Activated naive CD8-positive, alpha-beta T cell treated with anti-CD3 and anti-CD28 coated beads for 36 hours (primary cell): ENCODE measurements around the gene TRIB2. TPM values are rescaled to one million over a fixed set of nuclear protein-coding genes. Genes with fewer than 3 reads are reported as not detected.

Experiments
- DNase-seq: peaks from one replicate; pipeline ENCODE4 v3.0.0; 2021
- H3K27ac Mint-ChIP-seq: one replicate; pipeline ENCODE4 v1.8.0; 2022; ENCODE audit warnings: mild to moderate bottlenecking, moderate library complexity, mixed read lengths
- H3K27me3 Mint-ChIP-seq: one replicate; pipeline ENCODE4 v1.8.0; 2022; ENCODE audit warnings: mild to moderate bottlenecking, mixed read lengths
- H3K36me3 Mint-ChIP-seq: one replicate; pipeline ENCODE4 v1.8.0; 2021; ENCODE audit warnings: mild to moderate bottlenecking, mixed read lengths
- H3K4me1 Mint-ChIP-seq: one replicate; pipeline ENCODE4 v1.8.0; 2021; ENCODE audit warnings: mixed read lengths
- H3K4me3 Mint-ChIP-seq: one replicate; pipeline ENCODE4 v1.8.0; 2022; ENCODE audit warnings: mild to moderate bottlenecking, moderate library complexity, mixed read lengths
- H3K9me3 Mint-ChIP-seq: one replicate; pipeline ENCODE4 v1.8.0; 2022; ENCODE audit warnings: mixed read lengths
- total RNA-seq, 2 experiments: library from RNA; stranded (reverse); gene quantifications; one replicate each; pipeline ENCODE4 v1.2.3, GENCODE V29; 2021

Gene TRIB2
- total RNA-seq, 2 experiments from 2014 or later: 5.0 to 5.1 TPM

DNA sequence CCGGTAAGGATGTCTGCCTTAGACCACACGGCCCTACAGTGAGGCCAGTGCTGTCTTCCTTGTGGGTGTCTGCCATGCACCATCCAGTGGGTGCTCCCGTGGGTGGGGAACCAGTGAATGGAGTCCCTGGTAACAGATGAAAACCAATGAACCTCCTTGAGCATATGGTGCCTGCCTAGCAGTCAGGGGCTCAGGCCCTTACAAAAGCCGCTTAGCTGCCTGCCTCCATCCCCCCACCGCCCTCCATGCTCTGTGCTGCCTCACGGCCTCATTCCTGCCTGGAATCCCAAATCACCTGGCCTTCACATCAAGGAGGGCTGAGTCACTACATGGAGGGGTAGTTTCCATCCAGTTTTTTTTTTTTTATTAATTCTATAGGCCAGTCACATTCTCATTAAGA, 30.8 kb upstream of the TRIB2 start:
- no peaks in the 10 kb centered on the region for H3K4me1 Mint-ChIP-seq
- no peaks in the 10 kb centered on the region for H3K36me3 Mint-ChIP-seq
- no peaks in the 10 kb centered on the region for H3K27me3 Mint-ChIP-seq
- H3K27ac Mint-ChIP-seq: no peak overlapping the region
- no peak overlapping the region for H3K4me3 Mint-ChIP-seq
- peaks cover 3% of the 10 kb centered on the region for H3K9me3 Mint-ChIP-seq
- DNase-seq: no peak

DNA sequence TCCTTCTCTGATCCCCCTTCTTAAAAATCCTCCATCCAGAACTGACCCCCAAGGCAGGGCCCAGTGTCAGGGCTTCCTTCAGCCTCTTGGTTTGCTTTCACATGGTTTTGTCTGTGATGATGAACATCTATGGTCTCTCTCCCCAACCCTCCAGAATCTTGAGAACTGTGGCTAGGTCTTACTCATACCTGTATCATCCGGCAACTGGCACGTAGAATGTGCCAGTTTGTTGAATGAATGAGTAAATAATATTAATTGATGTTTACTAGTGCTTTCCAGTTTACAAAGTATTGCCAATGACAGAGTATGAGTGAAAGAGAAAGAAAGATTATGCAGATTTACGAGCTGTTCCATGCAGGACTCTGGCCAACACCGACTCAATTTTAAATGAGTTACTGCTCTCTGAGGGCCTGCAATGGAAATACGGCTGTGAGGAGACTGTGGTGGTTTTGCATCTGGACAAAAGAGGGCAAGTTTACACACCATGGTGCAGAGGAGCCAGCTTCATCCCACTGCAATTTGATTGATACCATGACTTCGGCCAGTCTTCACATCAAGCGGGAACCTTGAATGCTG, 29.9 kb upstream of the TRIB2 start:
- no peaks in the 10 kb centered on the region for H3K27me3 Mint-ChIP-seq
- H3K36me3 Mint-ChIP-seq: no peaks in the 10 kb centered on the region
- no peak overlapping the region for H3K27ac Mint-ChIP-seq
- no peak overlapping the region for H3K4me3 Mint-ChIP-seq
- H3K4me1 Mint-ChIP-seq: no peaks in the 10 kb centered on the region
- H3K9me3 Mint-ChIP-seq: peaks cover 2% of the 10 kb centered on the region
- no peak for DNase-seq

DNA sequence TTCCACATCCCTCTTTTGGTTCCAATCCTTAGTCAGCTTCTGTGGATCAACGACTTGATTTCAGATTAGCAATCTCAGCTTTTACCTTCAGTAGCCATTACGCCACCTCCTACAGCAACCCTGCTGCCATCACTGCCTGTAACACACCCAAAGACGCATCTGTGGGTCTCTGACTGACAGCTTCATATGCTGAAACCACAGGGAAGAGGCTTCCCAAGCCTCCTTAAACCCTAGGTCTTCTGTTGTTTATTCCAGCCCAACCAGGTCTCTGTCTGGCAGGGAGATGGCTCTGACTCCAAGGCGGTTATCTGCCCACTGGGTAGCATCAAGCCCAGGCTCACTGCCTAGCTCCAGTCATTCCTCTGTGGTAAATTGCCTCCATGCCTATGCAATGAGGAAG, 28.6 kb upstream of the TRIB2 start:
- Mint-ChIP-seq H3K4me3 (no peak overlapping the region), H3K27me3 (no peaks in the 10 kb centered on the region), H3K27ac (no peak overlapping the region), H3K4me1 (peaks cover 2% of the 10 kb centered on the region), H3K9me3 (peaks cover 8% of the 10 kb centered on the region), H3K36me3 (peaks cover 4% of the 10 kb centered on the region)
- DNase-seq: no peak

DNA sequence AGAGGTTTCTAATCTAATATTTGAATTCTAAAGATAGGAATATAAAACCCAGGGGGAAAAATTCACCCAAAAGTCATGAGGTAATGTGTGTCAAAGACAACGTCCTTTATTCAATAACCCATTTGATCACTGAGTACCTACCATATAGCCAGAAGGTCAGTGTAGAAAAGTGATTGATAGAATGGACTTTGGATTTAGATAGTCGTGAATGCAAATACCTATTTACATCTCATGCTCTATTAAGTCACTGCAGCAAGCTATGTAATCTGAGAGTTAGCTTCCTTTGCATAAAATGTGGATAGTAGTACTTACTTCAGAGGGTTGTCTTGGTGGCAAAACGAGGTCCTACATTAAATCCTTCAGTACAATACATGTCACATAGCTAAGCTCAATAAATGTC, 27.8 kb upstream of the TRIB2 start:
- Mint-ChIP-seq H3K4me1 (peaks cover 2% of the 10 kb centered on the region), H3K9me3 (peaks cover 8% of the 10 kb centered on the region), H3K4me3 (no peak overlapping the region), H3K27ac (no peak overlapping the region), H3K27me3 (no peaks in the 10 kb centered on the region), H3K36me3 (peaks cover 4% of the 10 kb centered on the region)
- no peak for DNase-seq

DNA sequence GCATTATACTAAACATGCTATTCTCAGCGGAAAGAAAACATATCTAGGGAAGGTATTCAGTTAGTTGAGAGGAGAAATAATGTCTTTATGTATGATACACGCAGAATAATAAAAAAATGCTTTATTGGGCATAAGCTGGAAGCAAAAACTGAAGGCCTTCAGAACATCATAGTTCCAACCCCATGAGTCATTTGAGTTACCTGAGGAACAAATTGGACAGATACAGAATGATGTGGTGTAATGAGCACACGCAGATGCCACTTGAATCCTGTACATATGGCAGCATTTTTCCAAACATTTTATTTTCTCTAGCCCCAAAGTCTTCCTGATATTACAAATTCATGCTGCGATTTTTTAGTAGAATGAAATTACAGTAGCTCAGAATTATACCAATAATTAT, 23.2 kb upstream of the TRIB2 start:
- Mint-ChIP-seq H3K27ac (no peak overlapping the region), H3K9me3 (peaks cover 8% of the 10 kb centered on the region), H3K4me1 (peaks cover 8% of the 10 kb centered on the region), H3K36me3 (peaks cover 4% of the 10 kb centered on the region), H3K27me3 (no peaks in the 10 kb centered on the region), H3K4me3 (no peak overlapping the region)
- DNase-seq: no peak

DNA sequence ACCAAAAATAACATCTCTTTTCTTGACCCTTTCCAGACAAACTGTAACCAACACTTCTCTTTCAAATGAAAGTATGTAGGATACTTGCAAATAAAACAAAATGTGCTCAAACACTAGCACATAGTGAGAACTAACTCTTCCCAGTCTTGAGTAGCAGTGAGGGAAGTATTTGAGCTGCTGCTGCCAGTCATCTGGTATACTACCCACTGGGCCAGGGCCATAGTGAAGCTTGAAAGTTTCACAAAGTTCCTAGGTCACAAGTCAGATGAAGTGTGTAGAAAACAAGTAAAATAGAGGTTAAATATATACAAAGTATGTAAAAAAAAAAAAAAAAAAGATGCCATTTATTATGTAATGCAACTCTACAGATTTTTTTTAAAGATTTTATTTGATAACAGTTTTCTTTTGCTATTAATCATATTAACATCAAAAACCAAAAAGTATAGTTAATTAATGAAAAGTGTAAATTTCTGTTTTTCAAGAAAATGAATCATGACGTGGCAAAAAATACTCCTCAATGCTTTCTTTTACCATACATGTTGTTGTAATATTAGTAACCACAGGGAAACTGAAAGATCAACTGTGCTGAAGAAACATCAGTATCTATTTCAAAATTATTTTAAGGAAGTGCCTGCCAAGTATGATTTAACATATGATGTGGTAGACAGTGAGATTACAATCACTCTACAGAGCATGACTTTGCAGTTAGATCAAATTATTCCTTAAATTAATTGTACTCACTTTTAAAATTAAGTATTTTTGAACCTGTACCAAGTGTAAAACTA, 21.6 kb upstream of the TRIB2 start:
- H3K36me3 Mint-ChIP-seq: peaks cover 4% of the 10 kb centered on the region
- DNase-seq: no peak
- peaks cover 8% of the 10 kb centered on the region for H3K4me1 Mint-ChIP-seq
- H3K4me3 Mint-ChIP-seq: no peak overlapping the region
- H3K27me3 Mint-ChIP-seq: peaks cover 11% of the 10 kb centered on the region
- H3K9me3 Mint-ChIP-seq: peaks cover 6% of the 10 kb centered on the region
- no peak overlapping the region for H3K27ac Mint-ChIP-seq

DNA sequence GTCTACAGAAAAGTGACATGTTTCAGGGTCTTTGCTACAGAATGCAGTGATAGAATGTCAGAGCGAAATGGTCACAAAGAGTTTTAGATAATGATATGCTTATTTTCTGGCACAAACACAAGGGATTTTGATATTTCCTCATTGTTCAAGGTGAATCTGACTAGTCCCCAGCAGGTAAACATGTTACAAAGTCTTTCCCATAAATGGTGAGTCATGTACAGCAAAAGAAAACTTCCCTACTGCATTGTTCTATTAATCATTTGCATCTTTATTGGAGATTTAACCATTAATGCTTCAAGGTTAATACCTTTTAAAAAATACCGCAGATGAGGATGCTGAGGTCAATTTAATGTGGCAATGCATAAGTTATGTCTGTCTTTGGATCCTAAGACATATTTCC, 19.1 kb upstream of the TRIB2 start:
- H3K27me3 Mint-ChIP-seq: peaks cover 13% of the 10 kb centered on the region
- H3K36me3 Mint-ChIP-seq: no peaks in the 10 kb centered on the region
- H3K4me1 Mint-ChIP-seq: peaks cover 20% of the 10 kb centered on the region
- H3K27ac Mint-ChIP-seq: no peak overlapping the region
- no peak overlapping the region for H3K4me3 Mint-ChIP-seq
- DNase-seq: no peak
- H3K9me3 Mint-ChIP-seq: no peaks in the 10 kb centered on the region

DNA sequence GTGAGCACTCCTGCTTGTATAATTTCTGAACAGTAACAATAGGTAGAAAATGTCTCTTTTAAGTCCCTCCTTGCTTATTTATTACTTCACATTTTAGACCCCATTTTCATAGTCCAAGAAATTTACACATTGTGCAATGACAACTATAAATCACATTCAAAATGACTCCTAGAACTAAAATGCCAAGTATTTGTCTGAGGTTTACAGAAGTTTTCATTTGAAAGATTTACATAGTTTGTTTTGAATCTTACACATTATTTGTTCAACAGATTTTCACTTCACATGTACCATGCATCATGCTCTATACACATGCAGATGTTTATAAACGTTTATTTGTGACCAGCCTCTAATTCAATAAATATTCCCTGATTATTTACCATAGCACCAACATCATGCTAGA, 15.7 kb upstream of the TRIB2 start:
- peaks cover 34% of the 10 kb centered on the region for H3K4me1 Mint-ChIP-seq
- peaks cover 9% of the 10 kb centered on the region for H3K9me3 Mint-ChIP-seq
- H3K27me3 Mint-ChIP-seq: peaks cover 13% of the 10 kb centered on the region
- DNase-seq: no peak
- no peak overlapping the region for H3K4me3 Mint-ChIP-seq
- H3K36me3 Mint-ChIP-seq: peaks cover 4% of the 10 kb centered on the region
- no peak overlapping the region for H3K27ac Mint-ChIP-seq

DNA sequence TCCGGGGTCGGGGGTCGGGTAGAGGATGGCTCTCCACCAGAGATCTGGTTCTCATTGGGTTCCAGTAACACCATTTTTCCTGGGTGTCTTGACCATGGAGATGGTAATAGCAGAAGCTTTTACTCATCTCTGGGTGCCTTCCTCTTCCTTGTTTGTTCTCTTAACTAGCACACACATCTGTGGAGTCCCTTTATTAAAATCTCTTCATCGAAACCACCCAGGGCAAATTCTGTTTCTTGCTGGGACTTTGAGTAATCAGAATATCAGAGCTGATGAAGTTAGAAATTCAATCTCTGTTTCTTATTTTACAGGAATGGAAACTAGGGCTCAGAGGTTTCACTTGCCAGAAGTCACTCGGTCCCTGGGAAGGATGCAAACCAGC, 15.0 kb upstream of the TRIB2 start:
- Mint-ChIP-seq H3K4me3 (no peak overlapping the region), H3K27ac (no peak overlapping the region), H3K36me3 (peaks cover 4% of the 10 kb centered on the region), H3K4me1 (peaks cover 34% of the 10 kb centered on the region), H3K27me3 (peaks cover 13% of the 10 kb centered on the region), H3K9me3 (peaks cover 9% of the 10 kb centered on the region)
- DNase-seq: no peak

DNA sequence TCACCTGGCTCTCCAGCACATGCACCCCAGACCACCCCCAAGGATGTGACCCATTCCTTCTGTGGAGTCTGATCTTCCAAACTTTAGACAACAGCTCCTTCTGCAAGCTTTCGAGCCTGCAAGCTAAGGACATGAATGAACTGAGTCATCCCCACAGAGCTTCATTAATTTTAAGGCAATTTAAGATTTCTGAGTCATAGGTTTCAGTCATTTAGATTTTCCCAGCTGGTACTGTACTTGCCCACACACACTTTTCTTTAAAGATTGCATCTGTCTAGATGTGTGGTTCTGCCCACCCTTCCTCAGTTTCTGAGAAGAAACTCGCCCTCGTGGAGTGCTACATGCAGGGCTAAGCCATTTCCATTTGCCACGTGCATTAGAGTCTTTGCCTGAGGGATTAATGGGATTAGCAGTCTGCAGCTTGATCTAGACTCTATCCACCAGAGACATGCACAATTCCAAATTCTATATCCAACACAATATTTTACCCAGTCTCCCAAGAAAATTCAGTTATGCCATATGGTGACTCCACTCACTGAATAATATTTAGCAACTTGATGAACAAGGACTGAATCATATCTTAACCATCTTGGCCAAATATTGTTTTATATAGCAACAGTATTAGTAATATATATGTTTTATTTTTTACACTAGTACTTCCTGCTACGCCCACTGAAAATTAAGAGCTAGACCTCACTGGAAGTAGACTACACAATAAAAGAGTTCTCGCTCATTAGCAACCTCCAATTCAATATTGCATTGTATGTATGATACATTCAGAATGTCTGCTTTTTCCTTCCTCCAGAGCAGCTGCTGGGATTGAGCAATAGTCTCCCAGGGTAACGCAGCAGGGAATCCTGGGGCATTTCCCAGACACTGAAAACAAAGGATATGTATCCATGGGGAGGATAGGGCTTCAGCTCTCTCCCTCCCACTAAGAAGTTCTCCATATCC, 14.3 kb upstream of the TRIB2 start:
- DNase-seq: peak; percentile 26
- H3K27me3 Mint-ChIP-seq: peaks cover 13% of the 10 kb centered on the region
- H3K36me3 Mint-ChIP-seq: peaks cover 4% of the 10 kb centered on the region
- H3K4me3 Mint-ChIP-seq: no peak overlapping the region
- peaks cover 33% of the 10 kb centered on the region for H3K4me1 Mint-ChIP-seq
- peaks cover 9% of the 10 kb centered on the region for H3K9me3 Mint-ChIP-seq
- peak overlapping the region; percentile 2 for H3K27ac Mint-ChIP-seq

DNA sequence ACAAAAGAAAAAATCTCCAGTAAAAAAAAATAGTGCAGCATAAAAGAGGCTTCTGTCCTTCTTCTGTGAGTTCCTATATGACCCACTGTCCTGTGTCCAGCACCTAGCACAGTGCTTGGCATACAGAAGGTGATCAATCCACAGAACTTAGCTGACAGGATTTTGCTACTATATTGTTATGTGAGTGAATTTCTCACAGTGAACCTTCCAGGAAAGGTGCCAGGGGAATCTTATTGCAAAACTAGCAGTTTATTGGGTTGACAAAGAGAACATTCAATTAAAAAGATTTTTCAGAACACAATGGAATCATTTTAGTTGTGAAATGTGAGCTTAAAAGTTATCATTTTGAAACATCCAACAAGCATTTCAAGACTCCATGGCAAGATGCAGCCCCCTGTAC, 12.4 kb upstream of the TRIB2 start:
- H3K36me3 Mint-ChIP-seq: peaks cover 4% of the 10 kb centered on the region
- H3K4me1 Mint-ChIP-seq: peaks cover 44% of the 10 kb centered on the region

DNA sequence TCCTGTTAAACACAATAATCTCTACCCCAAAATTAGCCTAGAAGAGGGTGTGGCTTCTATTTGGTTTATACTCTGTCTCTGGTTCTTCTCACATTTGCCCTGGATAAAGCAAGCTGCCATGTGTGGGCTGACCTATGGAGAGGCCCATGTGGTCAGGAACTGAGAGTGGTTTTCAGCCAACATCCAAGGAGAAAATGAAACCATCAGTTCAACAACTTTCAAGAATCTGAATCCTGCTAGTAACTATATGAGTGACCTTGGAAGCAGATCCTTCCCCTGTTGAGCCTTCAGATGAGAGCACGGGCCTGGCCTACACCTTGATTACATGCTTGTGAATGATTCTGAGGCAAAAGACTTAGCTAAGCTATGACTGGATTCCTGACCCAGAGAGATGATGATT, 11.5 kb upstream of the TRIB2 start:
- H3K9me3 Mint-ChIP-seq: peaks cover 9% of the 10 kb centered on the region
- peaks cover 1% of the 10 kb centered on the region for H3K27me3 Mint-ChIP-seq
- H3K27ac Mint-ChIP-seq: no peak overlapping the region
- no peak for DNase-seq
- H3K4me3 Mint-ChIP-seq: no peak overlapping the region
- H3K4me1 Mint-ChIP-seq: peaks cover 52% of the 10 kb centered on the region
- H3K36me3 Mint-ChIP-seq: peaks cover 4% of the 10 kb centered on the region

More for the DNA sequence above, 12.4 kb upstream of the TRIB2 start:
- peaks cover 10% of the 10 kb centered on the region for H3K27me3 Mint-ChIP-seq
- DNase-seq: no peak
- peaks cover 9% of the 10 kb centered on the region for H3K9me3 Mint-ChIP-seq
- H3K4me3 Mint-ChIP-seq: no peak overlapping the region
- H3K27ac Mint-ChIP-seq: no peak overlapping the region

DNA sequence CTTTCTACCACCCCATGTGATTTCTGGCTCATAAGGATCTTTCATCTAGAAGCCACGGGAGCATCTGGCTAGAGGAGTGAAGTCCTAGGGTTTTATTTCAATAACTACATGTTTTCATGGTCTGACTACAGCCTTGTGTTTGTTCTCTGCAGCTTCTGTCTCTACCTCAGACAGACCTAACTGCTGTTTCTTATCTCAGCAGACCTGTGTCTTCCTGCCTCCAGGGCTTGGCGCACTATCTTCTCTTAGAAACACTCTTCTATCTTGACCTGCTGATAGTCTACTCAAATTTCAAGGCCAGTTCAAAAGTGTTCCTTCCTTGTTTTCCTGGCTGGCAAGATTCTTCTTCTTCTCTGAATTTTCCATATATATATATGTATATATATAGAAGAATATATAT, 11.0 kb upstream of the TRIB2 start:
- no peaks in the 10 kb centered on the region for H3K27me3 Mint-ChIP-seq

DNA sequence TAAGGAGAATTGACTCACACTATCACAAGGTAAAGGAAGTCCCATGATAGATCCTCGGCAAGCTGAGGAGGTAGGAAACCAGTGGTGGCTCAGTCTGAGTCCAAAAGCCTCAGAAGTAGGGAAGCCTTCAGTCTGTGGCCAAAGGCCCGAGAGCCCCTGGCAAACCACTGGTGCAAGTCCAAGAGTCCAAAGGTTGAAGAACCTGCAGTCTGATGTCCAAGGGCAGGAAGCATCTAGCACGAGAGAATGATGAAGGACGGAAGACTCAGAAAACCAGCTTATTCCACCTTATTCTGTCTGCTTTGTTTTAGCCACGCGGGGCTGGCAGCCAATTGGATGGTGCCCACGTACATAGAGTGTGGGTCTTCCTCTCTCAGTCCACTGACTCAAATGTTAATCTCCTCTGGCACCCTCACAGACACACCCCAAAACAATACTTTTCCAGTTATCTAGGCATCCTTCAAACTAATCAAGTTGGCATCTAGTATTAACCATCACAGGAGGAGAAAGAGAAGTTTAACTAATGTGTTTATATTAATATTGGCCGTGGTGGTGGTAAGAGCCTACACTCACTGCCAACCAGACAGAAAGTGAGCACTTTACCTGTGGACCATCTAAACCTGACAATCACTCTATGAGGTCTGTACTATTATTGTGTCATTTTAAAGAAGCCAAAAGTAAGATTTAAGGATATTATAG, 8.1 kb upstream of the TRIB2 start:
- H3K27me3 Mint-ChIP-seq: no peaks in the 10 kb centered on the region
- DNase-seq: no peak
- H3K27ac Mint-ChIP-seq: peak overlapping the region; percentile 6
- peaks cover 40% of the 10 kb centered on the region for H3K4me1 Mint-ChIP-seq
- H3K4me3 Mint-ChIP-seq: no peak overlapping the region
- peaks cover 4% of the 10 kb centered on the region for H3K36me3 Mint-ChIP-seq
- H3K9me3 Mint-ChIP-seq: peaks cover 7% of the 10 kb centered on the region

More for the DNA sequence above, 11.0 kb upstream of the TRIB2 start:
- H3K4me1 Mint-ChIP-seq: peaks cover 57% of the 10 kb centered on the region
- H3K27ac Mint-ChIP-seq: no peak overlapping the region
- no peak for DNase-seq
- no peak overlapping the region for H3K4me3 Mint-ChIP-seq
- H3K9me3 Mint-ChIP-seq: peaks cover 9% of the 10 kb centered on the region
- peaks cover 4% of the 10 kb centered on the region for H3K36me3 Mint-ChIP-seq

DNA sequence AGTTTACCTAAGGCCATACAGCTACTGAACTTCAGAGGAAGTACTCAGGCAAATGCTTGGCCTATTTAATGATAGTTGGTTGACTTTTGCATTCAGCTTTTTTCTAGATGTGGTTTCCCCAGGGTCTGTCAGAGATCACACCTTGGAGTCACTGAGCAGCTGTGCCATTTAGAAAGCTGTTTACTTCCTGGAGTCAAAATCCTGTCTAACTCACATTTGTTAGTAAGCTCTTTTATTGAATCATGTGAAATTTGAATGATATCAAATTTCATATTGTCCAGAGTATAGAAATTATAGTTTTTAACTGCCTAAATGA, 7.6 kb upstream of the TRIB2 start:
- peaks cover 4% of the 10 kb centered on the region for H3K36me3 Mint-ChIP-seq
- H3K4me3 Mint-ChIP-seq: no peak overlapping the region
- DNase-seq: no peak
- H3K4me1 Mint-ChIP-seq: peaks cover 39% of the 10 kb centered on the region
- no peaks in the 10 kb centered on the region for H3K27me3 Mint-ChIP-seq
- H3K9me3 Mint-ChIP-seq: peaks cover 7% of the 10 kb centered on the region
- H3K27ac Mint-ChIP-seq: no peak overlapping the region
